GM18868 (cell line): ENCODE measurements around the gene COL7A1.
"Not testable (repeated sequence)": the region's sequence is repeated elsewhere in the genome, so short reads cannot be mapped to it uniquely, and the experiment has no call there.

Source experiments
- ATAC-seq: cut with Tn5 transposase; IDR thresholded peaks from one replicate; pipeline ENCODE4 v1.9.1; 2021; ENCODE audit warnings: mild to moderate bottlenecking, moderate library complexity; ENCODE audit not compliant: unreplicated experiment

Gene COL7A1

DNA sequence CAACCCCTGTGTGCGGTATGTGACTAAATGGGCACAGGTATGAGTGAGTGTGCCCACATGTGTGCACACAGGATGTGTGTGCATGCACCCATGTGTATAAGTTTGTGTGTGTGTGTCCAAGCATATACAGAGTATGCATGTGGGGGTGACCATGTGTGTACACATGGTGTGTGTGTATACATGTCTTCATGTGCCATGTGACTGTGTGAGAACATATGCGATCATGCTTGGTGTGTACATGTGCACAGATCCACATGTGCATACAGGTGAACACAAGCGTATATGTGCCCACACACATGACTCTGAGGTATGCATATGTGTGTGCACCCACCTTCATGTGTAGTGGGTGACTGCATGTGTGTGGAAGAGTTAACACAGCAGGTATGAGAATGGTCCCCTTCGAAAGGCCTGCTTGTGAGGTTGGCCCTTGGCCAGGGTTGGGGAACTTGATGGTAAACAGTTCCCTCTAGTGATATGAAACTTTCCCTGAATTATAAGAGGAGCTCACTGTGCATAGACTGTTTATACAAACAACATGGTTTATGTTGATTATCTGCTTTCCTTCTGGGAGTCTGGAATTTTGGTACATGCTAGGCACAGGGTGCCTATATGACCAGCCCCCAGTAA is 48.8 kb downstream of the COL7A1 start:
- ATAC-seq, result no peak

DNA sequence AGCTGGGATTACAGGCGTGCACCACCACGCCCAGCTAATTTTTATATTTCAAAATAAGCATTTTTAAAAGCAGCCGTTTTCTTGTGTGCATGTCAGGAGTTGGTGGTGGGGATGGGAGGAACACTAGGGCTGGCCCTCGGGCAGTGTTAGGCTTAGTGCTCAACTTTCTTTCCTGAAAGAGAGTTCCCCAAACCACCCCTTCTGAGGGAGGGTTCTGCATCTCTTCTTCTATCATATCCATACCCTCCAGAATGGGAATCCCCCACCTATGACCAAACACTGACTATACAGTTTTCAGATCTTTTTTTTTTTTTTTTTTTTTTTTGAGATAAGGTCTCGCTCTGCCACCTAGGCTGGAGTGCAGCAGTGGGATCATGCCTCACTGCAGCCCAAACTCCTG is 51.0 kb downstream of the COL7A1 start:
- no peak for ATAC-seq

DNA sequence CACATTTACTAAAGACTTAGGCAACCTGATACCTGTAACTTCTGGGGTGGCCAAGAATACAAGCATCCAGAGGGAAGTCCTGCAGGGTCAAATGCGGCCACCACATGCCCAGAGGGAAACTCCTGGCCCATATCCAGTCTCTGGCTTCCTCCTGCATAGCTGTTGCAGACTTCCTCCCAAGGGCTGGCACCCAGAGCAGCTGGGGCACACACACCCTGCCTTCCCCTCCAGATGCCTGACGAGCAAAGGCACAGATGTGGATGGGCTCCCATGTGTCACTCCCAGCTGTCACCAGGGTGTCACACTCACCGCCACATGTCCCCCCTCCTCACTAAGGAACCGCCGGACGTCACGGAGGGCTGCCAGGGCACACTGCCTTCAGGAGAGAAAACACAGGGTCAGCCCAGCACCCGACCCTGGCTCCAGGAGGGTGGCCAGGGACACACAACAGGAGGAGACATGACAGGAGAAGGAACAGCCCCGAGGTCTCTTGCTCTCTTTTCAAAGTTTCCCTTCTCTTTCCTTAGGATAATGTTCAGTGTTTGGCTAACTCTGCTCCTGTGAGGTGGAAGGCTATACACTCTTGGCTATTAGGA is 51.8 kb downstream of the COL7A1 start:
- ATAC-seq, result no peak

DNA sequence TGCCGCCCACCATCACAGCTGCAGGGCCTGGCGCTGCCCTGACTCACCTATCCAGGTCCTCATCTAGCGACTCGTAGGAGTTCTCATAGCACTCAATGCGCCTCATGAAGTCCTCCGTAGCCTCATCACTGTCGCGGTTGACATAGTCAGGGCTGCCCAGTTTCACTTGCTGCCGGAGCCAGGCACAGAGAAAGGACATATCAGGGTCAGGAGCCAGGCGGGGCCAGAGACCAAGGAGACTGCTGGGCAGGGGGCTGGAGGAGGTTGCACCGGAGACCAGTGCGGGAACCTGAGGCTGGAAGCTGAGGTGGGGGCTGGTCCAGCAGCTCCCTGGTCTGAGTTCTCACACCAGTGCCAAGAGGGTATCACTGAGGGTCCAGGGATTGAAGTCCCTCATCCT is 56.7 kb downstream of the COL7A1 start:
- ATAC-seq, result no peak

DNA sequence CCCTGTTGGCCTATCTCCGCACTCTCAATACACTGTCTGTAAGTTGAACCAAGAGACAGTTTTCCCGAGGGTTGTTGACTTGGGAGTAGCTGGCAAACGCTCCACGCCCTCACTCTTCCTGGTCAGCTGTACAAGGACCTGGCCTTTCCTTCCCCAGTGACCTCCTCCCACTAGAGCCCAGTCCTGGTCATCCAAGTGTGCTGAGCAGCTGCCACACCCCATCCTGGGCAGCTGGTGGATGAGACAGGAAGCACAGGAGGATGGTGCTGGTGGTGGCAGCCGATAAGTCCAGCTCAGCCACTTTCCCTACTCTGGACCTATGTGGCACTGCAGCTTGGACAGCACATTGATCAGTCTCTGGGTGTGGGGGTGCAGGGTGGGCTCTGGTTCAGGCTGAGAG is 58.3 kb downstream of the COL7A1 start:
- no peak for ATAC-seq

DNA sequence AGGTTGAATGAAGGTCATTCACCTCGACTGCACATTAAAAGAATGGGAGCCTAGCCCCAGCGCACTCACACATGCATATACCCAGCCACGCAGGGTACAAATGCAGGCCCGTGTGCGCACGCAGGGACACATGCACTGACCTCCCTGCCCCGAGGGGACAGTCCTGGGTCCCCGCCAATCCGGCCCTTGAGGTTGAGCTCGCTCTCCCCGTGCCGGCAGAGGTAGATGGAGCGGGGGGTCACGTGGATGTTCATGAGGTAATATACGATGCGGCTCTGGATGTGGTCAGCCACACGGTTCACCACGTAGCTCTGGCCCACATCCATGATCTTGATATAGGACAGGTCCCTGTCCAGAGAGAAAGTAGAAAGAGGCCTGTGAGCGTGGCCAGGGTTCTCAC is 59.0 kb downstream of the COL7A1 start:
- ATAC-seq, result no peak

DNA sequence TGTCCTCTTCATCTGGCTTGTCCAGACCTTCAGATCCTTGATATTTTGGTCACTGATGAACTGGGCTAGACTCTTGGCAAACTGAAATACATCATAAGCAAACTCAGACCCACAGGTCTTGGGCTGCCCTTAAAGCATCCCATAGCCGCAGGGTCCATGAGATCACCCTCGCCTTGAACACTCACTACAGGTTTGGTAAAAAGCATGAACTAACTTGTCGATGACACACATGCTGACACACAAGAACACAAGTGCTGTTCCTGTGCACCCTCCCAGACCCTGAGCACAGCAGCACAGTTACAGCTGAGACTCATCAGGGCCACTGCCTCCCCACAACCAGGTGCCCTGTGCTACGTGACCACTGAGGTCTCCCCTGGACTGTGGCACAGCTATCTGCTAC is 59.6 kb downstream of the COL7A1 start:
- no peak for ATAC-seq

DNA sequence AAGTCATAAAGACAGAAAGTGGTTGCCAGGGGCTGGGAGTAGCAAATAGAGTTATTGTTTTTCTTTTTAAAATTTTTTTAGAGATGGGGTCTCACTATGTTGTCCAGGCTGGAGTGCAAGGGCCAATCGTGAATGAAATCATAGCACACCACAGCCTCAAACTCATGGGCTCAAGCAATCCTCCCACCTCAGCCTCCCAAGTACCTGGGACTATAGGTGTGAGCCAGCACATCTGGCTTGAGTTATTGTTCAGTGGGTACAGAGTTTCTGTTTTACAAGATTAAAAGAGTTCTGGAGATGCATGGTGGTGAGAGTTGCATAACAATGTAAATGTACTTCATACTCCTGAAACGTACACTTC is 62.2 kb downstream of the COL7A1 start:
- ATAC-seq, result no peak

DNA sequence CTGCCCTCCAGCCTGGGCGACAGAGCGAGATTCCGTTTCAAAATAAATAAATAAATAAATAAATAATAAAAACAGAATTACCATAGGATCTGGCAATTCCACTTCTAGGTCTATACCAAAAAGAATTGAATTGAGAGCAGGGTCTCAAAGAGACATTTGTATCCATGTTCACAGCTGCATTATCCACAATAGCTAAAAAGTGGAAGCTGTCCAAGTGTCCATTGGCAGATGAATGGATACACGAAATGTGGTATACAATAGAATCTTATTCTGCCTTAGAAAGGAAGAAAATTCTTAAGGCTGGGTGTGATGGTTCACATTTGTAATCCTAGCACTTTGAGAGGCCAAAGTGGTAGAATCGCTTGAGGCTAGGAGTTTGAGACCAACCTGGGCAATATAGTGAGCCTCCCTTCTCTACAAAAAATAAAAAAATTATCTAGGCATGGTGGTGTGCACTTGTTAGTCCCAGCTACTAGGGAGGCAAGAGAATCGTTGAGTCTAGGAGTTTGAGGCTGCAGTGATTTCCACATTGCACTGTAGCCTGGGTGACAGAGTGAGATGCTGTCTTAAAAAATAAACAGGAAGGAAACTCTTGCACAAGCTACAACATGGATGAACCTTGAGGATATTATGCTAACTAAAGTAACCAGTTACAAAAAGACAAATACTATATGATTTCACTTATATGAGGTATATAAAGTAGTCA is 62.7 kb downstream of the COL7A1 start:
- ATAC-seq, result no peak

DNA sequence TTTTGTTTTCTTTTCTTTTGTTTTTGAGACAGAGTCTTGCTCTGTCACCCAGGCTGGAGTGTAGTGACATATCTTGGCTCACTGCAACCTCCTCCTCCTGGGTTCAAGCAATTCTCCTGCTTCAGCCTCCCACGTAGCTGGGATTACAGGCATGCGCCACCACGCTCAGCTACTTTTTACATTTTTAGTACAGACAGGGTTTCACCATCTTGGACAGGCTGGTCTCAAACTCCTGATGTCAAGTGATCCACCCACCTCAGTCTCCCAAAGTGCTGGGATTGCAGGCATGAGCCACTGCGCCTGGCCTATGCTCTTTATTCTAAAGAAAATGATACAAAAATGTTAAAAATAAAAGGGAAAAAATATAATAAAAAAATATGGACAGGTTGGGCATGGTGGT is 64.4 kb downstream of the COL7A1 start:
- ATAC-seq, result not testable (repeated sequence)

DNA sequence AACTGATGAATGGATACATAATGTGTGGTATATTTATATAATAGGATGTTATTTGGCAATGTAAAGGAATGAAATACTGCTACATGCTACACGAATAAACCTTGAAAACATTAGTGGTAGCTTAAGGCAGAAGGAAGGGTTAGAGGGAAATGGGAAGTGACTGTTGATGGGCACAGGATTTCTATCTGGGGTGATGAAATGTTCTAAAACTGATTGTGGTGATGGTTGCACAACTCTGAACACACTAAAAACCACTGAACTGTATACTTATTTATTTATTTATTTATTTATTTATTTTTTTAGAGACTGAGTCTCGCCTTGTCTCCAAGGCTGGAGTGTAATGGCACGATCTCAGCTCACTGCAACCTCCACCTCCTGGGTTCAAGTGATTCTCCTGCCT is 66.4 kb downstream of the COL7A1 start:
- ATAC-seq, result no peak

DNA sequence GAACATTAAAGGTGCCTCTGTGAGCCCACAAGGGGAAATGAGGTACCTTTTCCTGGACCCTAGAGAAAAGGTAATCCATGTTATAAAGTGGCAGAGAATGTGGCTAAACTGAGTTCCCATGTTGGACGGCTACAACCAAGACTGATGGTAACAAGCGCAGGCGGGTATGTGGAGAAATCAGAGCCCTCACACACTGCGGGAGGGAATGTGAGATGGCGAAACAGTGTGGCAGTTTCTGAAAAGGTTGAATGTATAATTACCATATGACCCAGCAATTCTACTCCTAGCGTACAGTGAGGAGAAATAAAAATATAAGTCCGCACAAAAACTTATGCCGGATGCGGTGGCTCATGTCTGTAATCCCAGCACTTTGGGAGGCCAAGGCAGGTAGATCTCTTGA is 67.1 kb downstream of the COL7A1 start:
- no peak for ATAC-seq

DNA sequence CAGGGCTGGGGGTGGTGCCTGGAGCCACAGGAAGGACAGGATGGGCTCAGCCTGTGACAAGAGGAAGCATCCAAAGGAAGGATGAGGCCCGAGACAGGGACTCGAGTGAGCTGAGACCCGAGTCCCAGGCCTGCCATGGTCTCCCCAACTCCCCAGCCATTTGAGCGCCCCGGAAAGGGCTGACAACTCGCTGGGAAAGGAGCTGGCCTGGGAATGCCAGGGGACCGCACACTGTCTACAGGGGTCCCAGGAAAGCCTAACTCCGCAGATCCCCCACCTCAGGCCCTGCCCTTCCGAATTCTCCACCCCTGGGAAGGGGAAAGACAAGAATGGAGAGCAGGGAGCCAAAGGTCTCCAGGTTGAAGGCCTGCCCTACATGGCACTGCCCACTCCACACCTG is 70.2 kb downstream of the COL7A1 start:
- ATAC-seq, result no peak

DNA sequence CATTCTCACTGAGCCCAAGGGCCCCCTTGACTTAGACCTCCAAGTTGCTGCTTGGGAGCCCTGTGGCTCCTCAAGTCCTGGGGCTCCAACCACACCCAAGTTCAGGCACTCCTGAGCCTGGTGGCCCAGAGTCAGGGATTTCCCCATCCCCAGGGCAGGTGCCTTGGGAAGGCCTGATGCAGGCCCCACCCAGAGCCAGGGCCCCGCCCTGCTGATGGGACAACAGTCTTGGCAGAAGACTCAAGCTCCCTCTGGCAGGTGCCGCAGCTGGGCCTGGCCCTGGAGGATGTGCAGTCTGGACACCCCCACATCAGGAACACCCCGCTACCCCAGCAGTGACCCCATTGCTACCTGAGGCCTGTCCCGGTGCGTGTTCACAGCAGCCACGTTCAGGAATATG is 73.5 kb downstream of the COL7A1 start:
- ATAC-seq, result no peak

DNA sequence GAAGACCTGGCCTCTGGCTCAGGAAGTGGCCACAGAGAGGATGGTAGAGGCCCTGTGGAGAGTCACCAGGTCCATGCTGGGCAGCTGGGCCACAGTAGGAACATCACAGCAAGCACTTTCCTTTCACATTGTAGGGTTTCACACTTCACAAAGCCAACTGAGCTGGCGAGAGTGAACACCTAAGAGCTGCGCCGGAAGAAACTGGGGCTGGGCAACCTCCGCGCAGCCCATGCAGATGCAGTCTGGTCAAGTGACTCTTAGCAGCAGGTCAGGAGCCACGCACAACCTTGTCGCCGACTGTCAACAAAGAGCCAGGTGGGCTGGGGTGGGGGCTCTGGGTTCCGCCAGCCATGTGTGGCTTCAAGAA is 75.9 kb downstream of the COL7A1 start:
- no peak for ATAC-seq

DNA sequence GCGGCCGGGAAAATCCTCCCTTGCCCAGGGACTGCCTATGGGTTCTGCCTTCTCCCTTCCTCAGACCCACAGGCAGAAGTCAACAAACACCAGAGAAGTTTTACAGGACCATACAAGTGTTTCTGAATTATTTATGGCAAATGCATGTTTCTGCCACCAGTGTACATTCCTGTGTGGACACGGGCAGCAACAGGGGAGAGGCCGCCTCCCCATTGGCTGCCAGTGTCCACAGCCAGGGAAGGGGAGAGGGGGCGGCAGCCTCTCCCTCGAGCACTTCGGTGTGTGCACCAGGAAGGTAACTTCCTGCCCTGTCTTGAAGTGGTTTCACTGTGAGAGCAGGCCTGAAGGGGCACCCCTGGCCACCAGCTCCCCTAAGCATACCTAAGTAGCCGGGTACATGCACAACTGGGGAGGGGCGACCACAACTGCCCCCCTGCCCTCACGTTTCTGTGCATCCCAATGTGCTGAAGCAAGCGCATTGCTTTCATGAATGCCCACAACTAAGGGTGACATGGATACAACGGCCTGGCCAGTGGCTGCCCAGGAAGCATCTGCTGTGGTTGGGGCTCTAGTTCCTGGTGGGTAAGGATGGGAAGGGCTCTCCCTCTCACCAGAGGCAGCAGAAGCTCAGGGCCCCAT is 76.4 kb downstream of the COL7A1 start:
- no peak for ATAC-seq

DNA sequence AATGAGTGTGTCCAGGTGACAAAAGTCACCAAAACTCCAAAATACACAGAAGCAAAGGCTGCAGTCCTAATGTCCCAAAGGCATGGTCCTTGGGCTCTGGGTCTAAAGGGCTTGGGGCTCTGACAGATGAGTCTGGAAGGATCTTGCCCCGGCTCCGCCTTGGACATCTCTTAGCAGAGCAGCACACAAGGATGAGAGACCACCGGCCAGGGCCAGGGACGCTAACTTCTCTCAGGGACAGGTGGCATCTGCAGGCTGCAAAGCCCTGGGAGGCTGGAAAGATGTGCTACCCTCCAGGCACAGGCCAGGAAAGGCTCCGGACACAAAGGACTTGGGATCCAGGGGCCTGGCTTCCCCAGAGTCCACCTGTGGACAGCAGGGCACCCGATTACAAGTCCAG is 77.1 kb downstream of the COL7A1 start:
- no peak for ATAC-seq

DNA sequence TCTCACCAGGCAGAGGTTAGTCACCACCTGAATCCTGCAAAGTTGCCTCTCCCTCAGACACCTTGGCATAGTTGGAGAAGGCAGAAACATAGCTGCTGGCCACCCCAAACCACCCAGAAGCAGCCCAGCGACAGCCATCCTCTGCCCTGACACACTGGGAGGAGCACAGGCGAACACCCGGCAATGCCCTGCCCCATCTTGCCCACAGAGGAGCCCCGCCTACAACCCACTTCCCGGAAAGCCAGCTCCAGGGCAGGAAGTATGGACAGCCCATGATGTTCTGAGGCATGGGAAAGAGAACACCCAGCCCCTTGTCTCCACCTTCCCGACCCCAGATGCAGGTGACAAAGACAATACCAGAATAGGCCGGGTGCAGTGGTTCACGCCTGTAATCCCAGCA is 78.6 kb downstream of the COL7A1 start:
- ATAC-seq, result no peak

DNA sequence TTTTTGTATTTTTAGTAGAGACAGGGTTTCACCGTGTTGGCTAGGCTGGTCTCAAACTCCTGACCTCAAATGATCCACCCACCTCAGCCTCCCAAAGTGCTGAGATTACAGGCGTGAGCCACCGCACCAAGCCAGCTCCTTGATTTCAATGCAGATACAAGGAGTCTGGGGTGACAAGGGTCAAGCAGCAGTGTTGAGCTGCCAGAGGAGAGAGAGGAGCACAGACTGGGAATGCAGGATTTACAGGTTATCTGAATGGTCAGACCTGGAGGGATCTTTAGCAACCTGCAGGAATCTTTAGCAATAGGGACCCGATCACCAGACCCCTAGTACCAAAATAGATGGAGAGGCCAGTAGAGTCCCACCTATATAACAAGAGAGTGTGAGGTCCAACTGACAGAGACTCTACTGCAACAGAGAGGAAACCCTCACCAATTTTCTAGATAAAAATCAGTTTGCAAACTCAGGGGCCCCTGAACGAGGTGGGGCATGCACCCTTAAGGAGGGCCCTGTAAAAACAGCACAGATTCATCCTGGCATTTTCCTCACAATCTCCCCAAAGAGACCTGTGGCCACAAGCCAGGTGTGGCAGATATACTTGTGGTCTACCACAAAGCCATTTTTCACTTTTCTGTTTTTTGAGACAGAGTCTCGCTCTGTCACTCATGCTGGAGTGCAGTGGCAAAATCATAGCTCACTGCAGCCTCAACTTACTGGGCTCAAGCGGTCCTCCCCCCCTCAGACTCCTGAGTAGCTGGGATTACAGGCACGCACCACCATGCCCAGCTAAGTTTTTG is 80.5 kb downstream of the COL7A1 start:
- ATAC-seq, result no peak
